ENCODE measurements around the gene KLHL14. TPM values are rescaled to one million over a fixed set of nuclear protein-coding genes. Genes with fewer than 3 reads are reported as not detected.

The KLHL14 gene
- total RNA-seq (2016; rRNA removed; fragmentation: Illumina TruSeq; extraction: Trizol) (41.8 and 55.3 TPM in 2 replicates), polyA plus RNA-seq (2011; rRNA removed) (14.5 and 16.0 TPM in 2 replicates), polyA minus RNA-seq (2011; rRNA and poly(A)+ RNA removed; ENCODE audit: low replicate concordance) (122 TPM in 1 of 2 replicates, not detected in the other), Bru-seq, nascent RNA (percentile 94 among the genes with signal in this experiment), BruChase-seq, experiment 1, labeled RNA remaining after a 6-hour chase (percentile 74 among the genes with signal in this experiment), BruChase-seq, experiment 2, labeled RNA remaining after a 2-hour chase (percentile 81 among the genes with signal in this experiment)
- total RNA-seq (2016; cell fraction: cytosol; rRNA removed; fragmentation: Illumina TruSeq; extraction: Trizol; ENCODE audit: low read depth): 4.2 and 4.5 TPM in 2 replicates
- 41.6 and 49.3 TPM in 2 replicates for total RNA-seq (2016; cell fraction: insoluble cytoplasmic fraction; rRNA removed; fragmentation: Illumina TruSeq; extraction: Trizol)
- total RNA-seq (2016; cell fraction: membrane; rRNA removed; fragmentation: Illumina TruSeq; extraction: Trizol): 16.6 and 19.2 TPM in 2 replicates
- total RNA-seq (2016; cell fraction: nucleus; rRNA removed; fragmentation: Illumina TruSeq; extraction: Trizol): 59.9 and 65.4 TPM in 2 replicates
- polyA plus RNA-seq (2011; cell fraction: cytosol; rRNA removed): 8.1 and 12.2 TPM in 2 replicates
- 25.8 and 30.8 TPM in 2 replicates for polyA plus RNA-seq (2011; cell fraction: nucleus; rRNA removed)
- polyA plus RNA-seq (2012): 19.2 and 24.1 TPM in 2 replicates
- polyA plus RNA-seq (2016; cell fraction: cytosol; fragmentation: Illumina TruSeq; extraction: Trizol; ENCODE audit: low read depth): 1.3 and 1.6 TPM in 2 replicates
- 42.4 and 43.4 TPM in 2 replicates for polyA plus RNA-seq (2016; cell fraction: insoluble cytoplasmic fraction; fragmentation: Illumina TruSeq; extraction: Trizol; ENCODE audit: low read depth)
- 5.6 and 6.2 TPM in 2 replicates for polyA plus RNA-seq (2016; cell fraction: membrane; fragmentation: Illumina TruSeq; extraction: Trizol; ENCODE audit: low read depth)
- 60.0 and 63.2 TPM in 2 replicates for polyA plus RNA-seq (2016; cell fraction: nucleus; fragmentation: Illumina TruSeq; extraction: Trizol; ENCODE audit: insufficient read depth, low read depth)
- polyA minus RNA-seq (2011; cell fraction: cytosol; rRNA and poly(A)+ RNA removed): 19.7 and 21.2 TPM in 2 replicates
- 72.0 and 78.8 TPM in 2 replicates for polyA minus RNA-seq (2011; cell fraction: nucleus; rRNA and poly(A)+ RNA removed)
- long read RNA-seq, experiment 1, partial matches to known transcripts: 16 of 17 reads
- long read RNA-seq, experiment 1, other reads (novel, unspliced or antisense): 1 of 17 reads
- long read RNA-seq, experiment 2, partial matches to known transcripts: 0 of 45 reads
- long read RNA-seq, experiment 2, other reads (novel, unspliced or antisense): 45 of 45 reads

- DNase-seq (ENCODE audit: low spot score): no peak
- no peaks in the 10 kb centered on the region; a peak in 1 of 5 replicates for H3K27me3 ChIP-seq (ENCODE audit: control insufficient read depth in 1 of 2, insufficient read depth in 2 of 2, low read length in 2 of 2)
- 89% methylated on average over 17 of the region's 17 CpGs for WGBS (ENCODE audit: low lambda C conversion rate)
- in situ Hi-C loops (cut with HindIII; ENCODE audit: extremely low pct_ligation_motif_present, low pct_unique_long_range_greater_than_20kb) (no loop called here), intact Hi-C loops (cut with micrococcal nuclease; ENCODE audit: unreplicated experiment) (no loop called here)
- ChIA-PET POLR2A (interaction anchor here (0.8 to 7.7 kb wide), 2 partner anchors 11 to 31 kb away, joined by 3 to 136 read pairs; no protein-coding TSS in a partner anchor), CTCF (ENCODE audit: low intra/inter-chr PET ratio, low total read pairs) (no interaction called here)
- no peak for ATAC-seq
- H3K36me3 ChIP-seq (replicated peaks in 1 of 2; ENCODE audit: control insufficient read depth in 1 of 2, insufficient read depth in 2 of 2, low read length in 2 of 2): no peaks in the 10 kb centered on the region
- H3K27ac ChIP-seq (ENCODE audit: extremely low read length, insufficient read depth, low read length): peak within 1 kb of the TSS; percentile 93
- peak within 1 kb of the TSS; percentile 88 to 93 (median 93) for H3K4me3 ChIP-seq (replicated peaks in 1 of 3; ENCODE audit: insufficient read depth in 1 of 3, low read depth in 2 of 3, low read length in 3 of 3)
- peaks cover 39% of the 10 kb centered on the region for H3K79me2 ChIP-seq (ENCODE audit: insufficient read depth, low read length)
- FAIRE-seq: no peak
- H2AFZ ChIP-seq (ENCODE audit: low read length): no peak within 1 kb of the TSS
- H4K20me1 ChIP-seq (ENCODE audit: insufficient read depth, low read length): no peaks in the 10 kb centered on the region
- TF ChIP-seq ZFP82 (CRISPR knock-in tag; IDR thresholded peaks at IDR 0.05; ENCODE audit: borderline replicate concordance): no peak
- TF ChIP-seq THYN1 (CRISPR knock-in tag; IDR thresholded peaks at IDR 0.05; ENCODE audit: borderline replicate concordance, low read depth): no peak
- no peak for TF ChIP-seq ZNF510 (CRISPR knock-in tag; IDR thresholded peaks at IDR 0.05; ENCODE audit: low read depth)
- TF ChIP-seq ZBTB38 (CRISPR knock-in tag; IDR thresholded peaks at IDR 0.05): peak; percentile 74; the same call in 1 of the 2 replicates
- no peak for TF ChIP-seq PAXIP1 (CRISPR knock-in tag; conservative IDR thresholded peaks at IDR 0.05)
- TF ChIP-seq, protein P1, sequence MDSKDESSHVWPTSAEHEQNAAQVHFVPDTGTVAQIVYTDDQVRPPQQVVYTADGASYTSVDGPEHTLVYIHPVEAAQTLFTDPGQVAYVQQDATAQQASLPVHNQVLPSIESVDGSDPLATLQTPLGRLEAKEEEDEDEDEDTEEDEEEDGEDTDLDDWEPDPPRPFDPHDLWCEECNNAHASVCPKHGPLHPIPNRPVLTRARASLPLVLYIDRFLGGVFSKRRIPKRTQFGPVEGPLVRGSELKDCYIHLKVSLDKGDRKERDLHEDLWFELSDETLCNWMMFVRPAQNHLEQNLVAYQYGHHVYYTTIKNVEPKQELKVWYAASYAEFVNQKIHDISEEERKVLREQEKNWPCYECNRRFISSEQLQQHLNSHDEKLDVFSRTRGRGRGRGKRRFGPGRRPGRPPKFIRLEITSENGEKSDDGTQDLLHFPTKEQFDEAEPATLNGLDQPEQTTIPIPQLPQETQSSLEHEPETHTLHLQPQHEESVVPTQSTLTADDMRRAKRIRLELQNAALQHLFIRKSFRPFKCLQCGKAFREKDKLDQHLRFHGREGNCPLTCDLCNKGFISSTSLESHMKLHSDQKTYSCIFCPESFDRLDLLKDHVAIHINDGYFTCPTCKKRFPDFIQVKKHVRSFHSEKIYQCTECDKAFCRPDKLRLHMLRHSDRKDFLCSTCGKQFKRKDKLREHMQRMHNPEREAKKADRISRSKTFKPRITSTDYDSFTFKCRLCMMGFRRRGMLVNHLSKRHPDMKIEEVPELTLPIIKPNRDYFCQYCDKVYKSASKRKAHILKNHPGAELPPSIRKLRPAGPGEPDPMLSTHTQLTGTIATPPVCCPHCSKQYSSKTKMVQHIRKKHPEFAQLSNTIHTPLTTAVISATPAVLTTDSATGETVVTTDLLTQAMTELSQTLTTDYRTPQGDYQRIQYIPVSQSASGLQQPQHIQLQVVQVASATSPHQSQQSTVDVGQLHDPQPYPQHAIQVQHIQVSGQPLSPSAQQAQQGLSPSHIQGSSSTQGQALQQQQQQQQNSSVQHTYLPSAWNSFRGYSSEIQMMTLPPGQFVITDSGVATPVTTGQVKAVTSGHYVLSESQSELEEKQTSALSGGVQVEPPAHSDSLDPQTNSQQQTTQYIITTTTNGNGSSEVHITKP (CRISPR knock-in tag; IDR thresholded peaks at IDR 0.05; ENCODE audit: low read depth): no peak
- peak; percentile 53 for TF ChIP-seq RBM22 (optimal IDR thresholded peaks at IDR 0.05; ENCODE audit: low read length)
- peak; percentile 56 for TF ChIP-seq POLR2G (IDR thresholded peaks at IDR 0.05; ENCODE audit: low read depth, low read length)
- TSS peak; percentile 31 for BruUV-seq (replicated peaks)
- peak within 1 kb of the TSS; percentile 61 for H3K9ac ChIP-seq (ENCODE audit: insufficient read depth, low read depth, low read length)
- H3K4me2 ChIP-seq (ENCODE audit: low read depth, low read length): peak within 1 kb of the TSS; percentile 68
- H3K9me3 ChIP-seq (ENCODE audit: low read length): no peaks in the 10 kb centered on the region
- peaks cover 36% of the 10 kb centered on the region for H3K4me1 ChIP-seq (ENCODE audit: insufficient read depth, low read length)
Measured at GRCh38 chr18:32772581-32773381, at the start of gene KLHL14. Gene KLHL14 (minus strand): TSS chr18:32773023. CDS start chr18:32770591, 2,432 bp downstream.

Data from HepG2 (cell line).